ENCODE results near the gene TMEM150C. TPM values are rescaled to one million over a fixed set of nuclear protein-coding genes. Genes with fewer than 3 reads are reported as not detected.

TMEM150C gene
- polyA plus RNA-seq, 1 donor (not counting 4 experiments of a cell fraction or from before 2014, with no cell fraction given): 0.07 TPM

GRCh38 chr4:82591592-82591991 lies 29.8 kb upstream of the TMEM150C start:
- TF ChIP-seq CTCF (optimal IDR thresholded peaks at IDR 0.05 in 1 of 3, IDR thresholded peaks at IDR 0.05 in 1 of 3, conservative IDR thresholded peaks at IDR 0.05 in 1 of 3; ENCODE audit: extremely low read depth in 1 of 3, insufficient read depth in 2 of 3, low read length in 3 of 3) (no peak), EZH2 (IDR thresholded peaks at IDR 0.05; ENCODE audit: low read length) (no peak)
- H3K9me1 ChIP-seq (ENCODE audit: control insufficient read depth, extremely low read depth, insufficient read depth, low read length): no peaks in the 10 kb centered on the region
- FAIRE-seq: no peak
- H4K20me1 ChIP-seq (ENCODE audit: control insufficient read depth, extremely low read depth, insufficient read depth, low read length): no peaks in the 10 kb centered on the region
- H3K4me2 ChIP-seq (ENCODE audit: control insufficient read depth, extremely low read depth, insufficient read depth, low read depth, low read length): no peak overlapping the region
- no peaks in the 10 kb centered on the region for H3K36me3 ChIP-seq (ENCODE audit: control insufficient read depth in 2 of 2, extremely low read depth in 1 of 2, insufficient read depth in 2 of 2, low read length in 2 of 2)
- no peak for DNase-seq (ENCODE audit: low read depth, low spot score)
- H3K4me3 ChIP-seq (ENCODE audit: control insufficient read depth in 2 of 3, extremely low read depth in 1 of 3, insufficient read depth in 2 of 3, low read depth in 1 of 3, low read length in 3 of 3): no peak overlapping the region
- H3K4me1 ChIP-seq (ENCODE audit: control insufficient read depth, extremely low read depth, insufficient read depth, low read length): no peaks in the 10 kb centered on the region
- no peak overlapping the region for H3K9ac ChIP-seq (ENCODE audit: control insufficient read depth, extremely low read depth, insufficient read depth, low read length)
- no peaks in the 10 kb centered on the region for H3K79me2 ChIP-seq (ENCODE audit: control insufficient read depth, insufficient read depth, low read length)
- no peak overlapping the region for H2AFZ ChIP-seq (ENCODE audit: control insufficient read depth, low read length)
- no peak overlapping the region for H3K27ac ChIP-seq (ENCODE audit: control insufficient read depth, insufficient read depth, low read length)
- H3K27me3 ChIP-seq (ENCODE audit: control insufficient read depth, extremely low read depth, insufficient read depth, low read length): no peaks in the 10 kb centered on the region
- dilution Hi-C loops (cut with MboI; ENCODE audit: extremely low pct_ligation_motif_present, low sequenced_read_pairs): no loop called here
- no peaks in the 10 kb centered on the region for H3K9me3 ChIP-seq (ENCODE audit: control insufficient read depth, low read depth, low read length)

GRCh38 chr4:82589756-82590155 lies 28.0 kb upstream of the TMEM150C start:
- Histone ChIP-seq H4K20me1 (ENCODE audit: control insufficient read depth, extremely low read depth, insufficient read depth, low read length) (no peaks in the 10 kb centered on the region), H3K4me1 (ENCODE audit: control insufficient read depth, extremely low read depth, insufficient read depth, low read length) (no peaks in the 10 kb centered on the region), H3K9ac (ENCODE audit: control insufficient read depth, extremely low read depth, insufficient read depth, low read length) (no peak overlapping the region), H3K27me3 (ENCODE audit: control insufficient read depth, extremely low read depth, insufficient read depth, low read length) (no peaks in the 10 kb centered on the region), H3K4me2 (ENCODE audit: control insufficient read depth, extremely low read depth, insufficient read depth, low read depth, low read length) (no peak overlapping the region), H3K27ac (ENCODE audit: control insufficient read depth, insufficient read depth, low read length) (no peak overlapping the region), H3K9me3 (ENCODE audit: control insufficient read depth, low read depth, low read length) (no peaks in the 10 kb centered on the region), H3K9me1 (ENCODE audit: control insufficient read depth, extremely low read depth, insufficient read depth, low read length) (no peaks in the 10 kb centered on the region), H3K4me3 (ENCODE audit: control insufficient read depth in 2 of 3, extremely low read depth in 1 of 3, insufficient read depth in 2 of 3, low read depth in 1 of 3, low read length in 3 of 3) (no peak overlapping the region), H3K36me3 (ENCODE audit: control insufficient read depth in 2 of 2, extremely low read depth in 1 of 2, insufficient read depth in 2 of 2, low read length in 2 of 2) (no peaks in the 10 kb centered on the region), H3K79me2 (ENCODE audit: control insufficient read depth, insufficient read depth, low read length) (no peaks in the 10 kb centered on the region), H2AFZ (ENCODE audit: control insufficient read depth, low read length) (no peak overlapping the region)
- DNase-seq (ENCODE audit: low read depth, low spot score) (no peak), FAIRE-seq (no peak)
- no peak for TF ChIP-seq CTCF (optimal IDR thresholded peaks at IDR 0.05 in 1 of 3, IDR thresholded peaks at IDR 0.05 in 1 of 3, conservative IDR thresholded peaks at IDR 0.05 in 1 of 3; ENCODE audit: extremely low read depth in 1 of 3, insufficient read depth in 2 of 3, low read length in 3 of 3)
- dilution Hi-C loops (cut with MboI; ENCODE audit: extremely low pct_ligation_motif_present, low sequenced_read_pairs): no loop called here
